SK-N-SH (cell line): ENCODE results near the gene BRAT1. TPM values are rescaled to one million over a fixed set of nuclear protein-coding genes. Genes with fewer than 3 reads are reported as not detected.
A peak's percentile ranks its signal among the peaks of the same experiment; 100 is the strongest.

Source experiments
- CTCF ChIA-PET: fragments of 300-600, 350-600 bp; formaldehyde crosslinking; extraction: SDS; loops from one replicate; lab custom pipeline; 2021; lab: Yijun Ruan, JAX
- POLR2A ChIA-PET: fragments of 350-600 bp; sonication (Branson Sonifier 250); formaldehyde crosslinking; extraction: SDS; loops from one replicate; lab custom pipeline; 2020; ENCODE audit warnings: antibody characterized with exemption, inconsistent platforms; lab: Yijun Ruan, JAX
- DNase-seq: peaks from one replicate; pipeline ENCODE4 v3.0.0; 2012
- H2AFZ ChIP-seq: fragments of 200-600 bp; sonication (generic); 2 replicates; pipeline ENCODE4 v1.8.1; 2016; ENCODE audit warnings: antibody characterized with exemption, mild to moderate bottlenecking, low read depth
- H3F3A ChIP-seq: fragments of 200-600 bp; sonication (generic); replicated peaks from 2 replicates; pipeline ENCODE3; 2016; ENCODE audit warnings: antibody characterized with exemption, mild to moderate bottlenecking; ENCODE audit not compliant: insufficient read depth
- H3K27ac ChIP-seq, 2 experiments: fragments of 200-500 bp in 1 of 2; fragments of 200-600 bp in 1 of 2; sonication (Bioruptor generic) in 1 of 2; sonication (generic), shearing (Covaris generic) in 1 of 2; 2 replicates each; pipeline versions ENCODE4 v1.5.1 to v1.6.1; 2014 to 2016; ENCODE audit warnings: low read depth in 2 of 2, inconsistent platforms in 1 of 2, low read length in 1 of 2, mild to moderate bottlenecking in 1 of 2, mixed read lengths in 1 of 2
- H3K27me3 ChIP-seq: fragments of 200-600 bp; sonication (generic), shearing (Covaris generic); 2 replicates; pipeline ENCODE4 v1.6.1; 2016; ENCODE audit warnings: mixed run types; ENCODE audit not compliant: insufficient read depth
- H3K36me3 ChIP-seq, 2 experiments: fragments of 200-500 bp in 1 of 2; fragments of 200-600 bp in 1 of 2; sonication (Bioruptor generic) in 1 of 2; sonication (generic) in 1 of 2; replicated peaks in 1 of 2; 2 replicates each; pipeline versions ENCODE3 to v1.5.1; 2014 to 2016; ENCODE audit warnings: low read length in 1 of 2, mild to moderate bottlenecking in 1 of 2; ENCODE audit not compliant: insufficient read depth in 2 of 2, control insufficient read depth in 1 of 2
- H3K4me1 ChIP-seq, 2 experiments: fragments of 200-500 bp in 1 of 2; fragments of 200-600 bp in 1 of 2; sonication (Bioruptor generic) in 1 of 2; sonication (generic), shearing (Covaris generic) in 1 of 2; 2 replicates each; pipeline versions ENCODE4 v1.5.1 to v1.6.1; 2014 to 2016; ENCODE audit warnings: low read depth in 1 of 2, low read length in 1 of 2, mixed run types in 1 of 2; ENCODE audit not compliant: insufficient read depth in 2 of 2, control insufficient read depth in 1 of 2
- H3K4me2 ChIP-seq: fragments of 200-600 bp; sonication (generic), shearing (Covaris generic); 2 replicates; pipeline ENCODE4 v1.6.1; 2017; ENCODE audit warnings: mixed run types
- H3K4me3 ChIP-seq, 2 experiments: fragments of 200-500 bp in 1 of 2; fragments of 200-600 bp in 1 of 2; sonication (Bioruptor generic) in 1 of 2; sonication (generic), shearing (Covaris generic) in 1 of 2; 2 replicates each; pipeline versions ENCODE4 v1.5.1 to v1.8.1; 2014 to 2016; ENCODE audit warnings: low read depth in 2 of 2, inconsistent platforms in 1 of 2, low read length in 1 of 2, mild to moderate bottlenecking in 1 of 2, mixed read lengths in 1 of 2, moderate library complexity in 1 of 2
- H3K79me2 ChIP-seq: fragments of 200-600 bp; sonication (generic); 2 replicates; pipeline ENCODE4 v1.8.1; 2017; ENCODE audit warnings: mild to moderate bottlenecking; ENCODE audit not compliant: insufficient read depth
- H3K9ac ChIP-seq: fragments of 200-600 bp; sonication (generic); 2 replicates; pipeline ENCODE4 v1.6.1; 2017; ENCODE audit warnings: mixed run types
- H3K9me2 ChIP-seq: fragments of 200-600 bp; sonication (generic); 2 replicates; pipeline ENCODE4 v1.6.1; 2017; ENCODE audit warnings: mixed run types
- H3K9me3 ChIP-seq: fragments of 200-600 bp; sonication (generic); 2 replicates; pipeline ENCODE4 v1.6.1; 2017; ENCODE audit warnings: mixed run types, mild to moderate bottlenecking, moderate library complexity
- H4K20me1 ChIP-seq: fragments of 200-600 bp; sonication (generic); 2 replicates; pipeline ENCODE4 v1.6.1; 2017; ENCODE audit warnings: mild to moderate bottlenecking, mixed run types; ENCODE audit not compliant: insufficient read depth
- EP300 ChIP-seq, 2 experiments: IDR thresholded peaks; 2 replicates each; pipeline versions ENCODE4 v1.4.0 to v1.6.1; 2012; ENCODE audit warnings: borderline replicate concordance in 1 of 2, low read depth in 1 of 2, low read length in 1 of 2
- EZH2phosphoT487 ChIP-seq: fragments of 200-600 bp; sonication (generic); IDR thresholded peaks from 2 replicates; pipeline ENCODE4 v1.6.1; 2017; ENCODE audit warnings: low read depth, mixed run types, mild to moderate bottlenecking, antibody characterized with exemption, moderate library complexity, borderline replicate concordance
- FOXM1 ChIP-seq: IDR thresholded peaks from 2 replicates; pipeline ENCODE4 v1.4.0; 2012; ENCODE audit warnings: low read depth, mild to moderate bottlenecking
- GABPA ChIP-seq: IDR thresholded peaks from 2 replicates; pipeline ENCODE4 v1.4.0; 2012; ENCODE audit warnings: low read depth, mild to moderate bottlenecking
- MAX ChIP-seq: IDR thresholded peaks from 2 replicates; pipeline ENCODE4 v1.4.0; 2012; ENCODE audit warnings: low read depth
- NRF1 ChIP-seq: IDR thresholded peaks from 2 replicates; pipeline ENCODE4 v1.6.1; 2012; ENCODE audit warnings: low read depth, mild to moderate bottlenecking, low read length
- POLR2AphosphoS5 ChIP-seq: IDR thresholded peaks from 2 replicates; pipeline ENCODE4 v1.6.1; 2012; ENCODE audit warnings: low read depth, low read length
- RCOR1 ChIP-seq: fragments of 150-350 bp; IDR thresholded peaks from 2 replicates; pipeline ENCODE4 v1.6.1; 2017; ENCODE audit warnings: antibody characterized with exemption, low read length
- RXRA ChIP-seq: IDR thresholded peaks from 2 replicates; pipeline ENCODE4 v1.4.0; 2012; ENCODE audit warnings: low read depth, mild to moderate bottlenecking, borderline replicate concordance
- TAF1 ChIP-seq: IDR thresholded peaks from 2 replicates; pipeline ENCODE4 v1.6.1; 2012; ENCODE audit warnings: low read depth, mild to moderate bottlenecking, low read length, moderate library complexity, borderline replicate concordance
- USF1 ChIP-seq: IDR thresholded peaks from 2 replicates; pipeline ENCODE4 v1.4.0; 2012; ENCODE audit warnings: low read depth, borderline replicate concordance
- YY1 ChIP-seq: IDR thresholded peaks from 2 replicates; pipeline ENCODE4 v1.4.0; 2012; ENCODE audit warnings: low read depth, mild to moderate bottlenecking
- WGBS: methylation state at CpG from one replicate; pipeline ENCODE4 v1.1.6; 2017; ENCODE audit warnings: low lambda C conversion rate; 5-methylcytosine and 5-hydroxymethylcytosine counted together
- polyA plus RNA-seq, 3 experiments: library from polyadenylated mRNA; depleted of rRNA; stranded (reverse); fragments of >200 nt; gene quantifications; 2 replicates each; pipeline ENCODE4 v1.2.3, GENCODE V29; 2012

BRAT1 gene
- polyA plus RNA-seq, 1 of the 3 experiments (the other 2 are of a cell fraction): 36.2 TPM

DNA sequence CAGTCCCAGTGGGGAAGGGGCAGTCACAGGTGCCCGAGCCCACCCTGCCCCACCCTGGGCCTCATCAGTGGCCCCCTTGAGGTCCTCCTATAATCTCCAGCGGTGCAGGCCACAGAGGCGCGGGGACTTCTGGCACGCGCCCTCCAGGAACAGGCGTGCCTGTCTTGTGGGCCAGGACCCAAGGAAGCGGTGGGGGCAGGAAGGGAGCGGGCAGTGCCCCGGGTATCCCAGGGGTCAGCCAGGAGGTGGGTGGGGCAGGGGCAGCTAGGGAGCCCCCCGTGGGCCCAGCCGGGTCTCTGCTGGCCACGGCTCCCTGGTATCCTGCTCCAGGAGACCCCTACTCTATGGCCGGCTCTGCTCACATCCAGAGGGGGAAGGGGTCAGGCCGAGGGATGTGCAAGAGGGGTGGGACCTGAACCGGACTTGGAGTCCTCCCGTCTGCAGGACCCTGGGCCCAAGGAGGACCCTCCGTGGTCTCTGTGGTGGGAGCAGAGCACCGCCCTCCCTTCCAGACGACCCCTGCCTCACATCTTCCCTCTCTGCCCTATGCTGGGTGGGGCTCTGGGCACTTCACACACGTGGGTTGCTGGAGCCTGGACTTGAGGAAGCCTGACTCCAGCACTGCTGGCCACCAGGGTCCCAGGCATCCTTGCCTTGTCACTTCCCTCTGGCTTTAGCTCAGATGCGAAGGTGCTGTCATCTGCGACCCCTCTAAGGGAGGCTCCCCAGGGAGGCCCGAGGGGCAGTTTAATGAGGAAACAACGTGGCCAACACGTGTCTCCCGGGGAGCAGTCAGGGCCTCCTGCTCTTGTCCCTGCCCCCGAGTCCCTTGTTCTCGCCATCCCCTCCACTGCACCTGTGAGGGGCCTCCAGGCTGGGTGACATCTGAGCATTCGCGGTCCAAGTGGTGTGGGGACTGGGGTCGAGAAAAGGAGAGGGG is 60.9 kb downstream of the BRAT1 start (continued):
- no peak for TF ChIP-seq EZH2phosphoT487

- TF ChIP-seq EP300 (IDR thresholded peaks at IDR 0.05; ENCODE audit: borderline replicate concordance in 1 of 2, low read depth in 1 of 2, low read length in 1 of 2): no peak
- no peak for TF ChIP-seq RXRA
- no peak for TF ChIP-seq USF1
- TF ChIP-seq NRF1: no peak
- no peak for TF ChIP-seq MAX
- no peak for TF ChIP-seq GABPA
- no peak for TF ChIP-seq POLR2AphosphoS5
- no peak for TF ChIP-seq RCOR1
- no peak for TF ChIP-seq YY1
- no peak for TF ChIP-seq FOXM1
- TF ChIP-seq TAF1: no peak
- no peak for DNase-seq
Observed at GRCh38 chr7:2493205-2494164, 61.8 kb downstream of the BRAT1 start.

More at GRCh38 chr7:2493205-2494164, 61.8 kb downstream of the BRAT1 start:
- H3K4me3 ChIP-seq: no peak overlapping the region
- ChIA-PET POLR2A (interaction anchor here (0.8 to 1.4 kb wide), 2 partner anchors 13 to 25 kb away, joined by 3 read pairs; no protein-coding TSS in a partner anchor), CTCF (interaction anchor here (0.6 to 1.6 kb wide), 6 partner anchors 15 to 177 kb away, joined by 3 to 8 read pairs (median 3); no protein-coding TSS in a partner anchor)
- H3K4me2 ChIP-seq: peak overlapping the region; percentile 40; the same call in 1 of the 2 replicates
- H3K9me2 ChIP-seq: no peaks in the 10 kb centered on the region
- no peaks in the 10 kb centered on the region for H3K36me3 ChIP-seq
- H3K27me3 ChIP-seq: no peaks in the 10 kb centered on the region
- 38% methylated on average over 11 of the region's 11 CpGs for WGBS
- no peak overlapping the region for H3K9ac ChIP-seq
- H2AFZ ChIP-seq: no peak overlapping the region; the same call in 1 of the 2 replicates
- H3K4me1 ChIP-seq: peaks cover 10 to 26% of the 10 kb centered on the region in 2 experiments; a peak in 2 of 4 replicates
- H3K9me3 ChIP-seq: no peaks in the 10 kb centered on the region
- H4K20me1 ChIP-seq: no peaks in the 10 kb centered on the region
- no peaks in the 10 kb centered on the region for H3F3A ChIP-seq
- no peaks in the 10 kb centered on the region for H3K79me2 ChIP-seq
- H3K27ac ChIP-seq: no peak overlapping the region
